Ureter (tissue), 1 donor: ENCODE results near the gene ZNF687. TPM values are rescaled to one million over a fixed set of nuclear protein-coding genes. Genes with fewer than 3 reads are reported as not detected.

Experiments used
- total RNA-seq: library from RNA; stranded (reverse); gene quantifications from one replicate; pipeline ENCODE4 v1.2.4, GENCODE V29; 2023
- donor health status: DM: yes; HTN: yes; CAD: no.

Gene ZNF687
- total RNA-seq, 1 donor from 2014 or later = 27.8 TPM

Other genes with a start within 250 kb of the ZNF687 start
- gene BNIPL, start 245.7 kb upstream of the ZNF687 start, total RNA-seq = 10.5 TPM
- 5.9 TPM for gene C1orf56, start 234.5 kb upstream of the ZNF687 start, total RNA-seq
- gene CDC42SE1, start 222.7 kb upstream of the ZNF687 start, total RNA-seq = 172 TPM
- gene MLLT11, start 221.9 kb upstream of the ZNF687 start, total RNA-seq = 1.4 TPM
- 26.6 TPM for gene GABPB2, start 211.5 kb upstream of the ZNF687 start, total RNA-seq
- gene SEMA6C, start 135.7 kb upstream of the ZNF687 start, total RNA-seq = 6.2 TPM
- gene TNFAIP8L2, start 125.7 kb upstream of the ZNF687 start, total RNA-seq = 0.34 TPM
- gene LYSMD1, start 116.4 kb upstream of the ZNF687 start, total RNA-seq = 12.0 TPM
- 24.2 TPM for gene SCNM1, start 116.2 kb upstream of the ZNF687 start, total RNA-seq
- 2.0 TPM for gene TMOD4, start 106.3 kb upstream of the ZNF687 start, total RNA-seq
- gene VPS72, start 92.1 kb upstream of the ZNF687 start, total RNA-seq = 52.1 TPM
- 55.9 TPM for gene PIP5K1A, start 83.7 kb upstream of the ZNF687 start, total RNA-seq
- gene PSMD4, start 27.6 kb upstream of the ZNF687 start, total RNA-seq = 120 TPM
- 91.5 TPM for gene PI4KB, start 45.1 kb downstream of the ZNF687 start, total RNA-seq
- gene RFX5, start 65.0 kb downstream of the ZNF687 start, total RNA-seq = 32.5 TPM
- gene SELENBP1, start 90.4 kb downstream of the ZNF687 start, total RNA-seq = 57.1 TPM
- 205 TPM for gene PSMB4, start 117.3 kb downstream of the ZNF687 start, total RNA-seq
- gene POGZ, start 177.2 kb downstream of the ZNF687 start, total RNA-seq = 175 TPM
- gene CGN, start 229.1 kb downstream of the ZNF687 start, total RNA-seq = 67.4 TPM